ENCODE data around the gene FBXL7.

GRCh38 chr5:15704397-15704947 is 204.5 kb downstream of the FBXL7 start:
- TF ChIP-seq, protein P1, sequence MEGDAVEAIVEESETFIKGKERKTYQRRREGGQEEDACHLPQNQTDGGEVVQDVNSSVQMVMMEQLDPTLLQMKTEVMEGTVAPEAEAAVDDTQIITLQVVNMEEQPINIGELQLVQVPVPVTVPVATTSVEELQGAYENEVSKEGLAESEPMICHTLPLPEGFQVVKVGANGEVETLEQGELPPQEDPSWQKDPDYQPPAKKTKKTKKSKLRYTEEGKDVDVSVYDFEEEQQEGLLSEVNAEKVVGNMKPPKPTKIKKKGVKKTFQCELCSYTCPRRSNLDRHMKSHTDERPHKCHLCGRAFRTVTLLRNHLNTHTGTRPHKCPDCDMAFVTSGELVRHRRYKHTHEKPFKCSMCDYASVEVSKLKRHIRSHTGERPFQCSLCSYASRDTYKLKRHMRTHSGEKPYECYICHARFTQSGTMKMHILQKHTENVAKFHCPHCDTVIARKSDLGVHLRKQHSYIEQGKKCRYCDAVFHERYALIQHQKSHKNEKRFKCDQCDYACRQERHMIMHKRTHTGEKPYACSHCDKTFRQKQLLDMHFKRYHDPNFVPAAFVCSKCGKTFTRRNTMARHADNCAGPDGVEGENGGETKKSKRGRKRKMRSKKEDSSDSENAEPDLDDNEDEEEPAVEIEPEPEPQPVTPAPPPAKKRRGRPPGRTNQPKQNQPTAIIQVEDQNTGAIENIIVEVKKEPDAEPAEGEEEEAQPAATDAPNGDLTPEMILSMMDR (optimal IDR thresholded peaks at IDR 0.05 in 1 of 3, IDR thresholded peaks at IDR 0.05 in 1 of 3, conservative IDR thresholded peaks at IDR 0.05 in 1 of 3; ENCODE audit: extremely low read depth in 1 of 3, insufficient read depth in 2 of 3, low read length in 3 of 3), result no peak
- TF ChIP-seq EZH2 (IDR thresholded peaks at IDR 0.05; ENCODE audit: low read length), result no peak
